ENCODE measurements around the gene PRKN.

The PRKN gene

DNA sequence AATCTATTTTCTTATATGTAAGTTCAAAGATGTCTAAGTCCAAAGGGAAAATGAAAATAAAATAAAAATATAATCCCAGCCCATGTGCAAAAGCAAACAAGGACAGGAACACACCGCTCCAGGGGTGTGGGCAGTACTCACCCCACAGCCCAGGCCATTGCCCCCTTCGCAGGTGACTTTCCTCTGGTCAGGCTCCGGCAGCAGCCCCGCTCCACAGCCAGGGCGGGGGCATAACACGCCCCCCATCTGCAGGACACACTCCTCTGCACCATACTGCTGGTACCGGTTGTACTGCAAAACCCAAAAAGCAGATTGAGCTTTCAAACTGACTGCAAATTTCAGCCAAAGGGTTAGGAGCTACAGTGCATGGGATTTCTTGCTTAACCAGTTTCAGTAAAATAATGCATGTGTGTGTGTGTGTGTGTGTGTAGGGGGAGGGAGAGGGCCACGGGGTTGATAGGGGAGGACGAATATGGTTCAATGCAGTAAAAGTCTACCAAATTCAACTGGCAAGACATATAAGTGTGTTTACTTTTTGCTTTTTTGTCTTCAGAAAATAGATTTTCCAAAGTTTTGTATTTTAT lies 1178.8 kb downstream of the PRKN start:
- DNase-seq (ENCODE audit: low read depth in 2 of 2) = no peak

DNA sequence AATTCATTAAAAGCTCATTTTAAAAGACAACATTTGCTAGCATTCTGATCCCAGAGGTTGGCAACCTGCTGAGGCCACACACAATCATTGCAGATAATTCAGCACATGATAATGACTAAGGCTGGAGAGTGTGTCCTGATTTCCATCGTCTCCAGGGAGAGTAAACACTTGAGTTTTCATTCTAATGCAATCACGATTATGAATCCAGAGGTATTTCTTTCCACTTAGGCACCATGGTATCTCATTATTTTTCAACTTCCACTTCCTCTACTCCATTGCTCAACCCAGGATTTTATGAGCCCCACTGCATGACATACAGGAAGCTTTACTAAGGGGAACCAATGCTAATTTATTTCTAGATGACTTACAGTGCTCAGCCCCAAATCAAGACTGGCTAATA lies 1179.9 kb downstream of the PRKN start:
- no peak for DNase-seq (ENCODE audit: low read depth in 2 of 2)

DNA sequence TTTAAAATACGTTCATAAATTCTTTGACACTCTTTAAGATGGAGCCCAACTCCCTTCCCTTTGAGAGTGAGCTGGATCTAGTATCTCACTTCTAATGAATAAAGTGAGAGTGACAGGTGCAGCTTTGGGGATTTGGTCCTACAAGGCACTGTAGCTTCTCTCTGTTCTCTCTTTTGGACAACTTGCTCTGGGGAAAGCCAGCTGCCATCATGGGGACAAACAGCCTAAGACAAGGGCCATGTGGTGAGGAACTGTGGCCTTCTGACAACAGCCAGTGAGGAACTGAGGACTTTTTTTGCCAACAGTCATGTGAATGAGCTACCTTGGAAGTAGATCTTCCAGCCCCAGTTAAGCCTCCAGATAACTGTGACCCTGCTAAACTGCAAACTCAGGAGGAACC lies 1180.9 kb downstream of the PRKN start:
- DNase-seq (ENCODE audit: low read depth in 2 of 2) = no peak

DNA sequence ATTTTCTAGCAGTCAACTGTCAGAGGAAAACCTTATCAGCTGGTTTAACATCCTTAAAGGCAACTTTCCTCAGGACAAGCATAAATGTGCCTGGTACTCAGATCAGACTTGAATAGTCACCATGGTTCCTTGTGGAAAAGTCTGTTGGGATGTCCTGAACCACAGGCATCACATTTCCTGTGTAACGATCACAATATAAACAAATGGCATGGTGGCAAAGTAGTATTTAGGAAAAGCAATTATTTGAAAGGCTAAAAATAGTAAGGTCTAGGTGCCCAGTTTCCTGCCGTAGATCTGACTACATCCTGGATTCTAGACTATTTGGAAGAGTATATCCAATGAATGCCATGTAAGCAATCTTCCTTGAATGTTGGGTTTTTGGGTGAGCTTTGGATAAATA lies 1181.8 kb downstream of the PRKN start:
- no peak for DNase-seq (ENCODE audit: low read depth in 2 of 2)

DNA sequence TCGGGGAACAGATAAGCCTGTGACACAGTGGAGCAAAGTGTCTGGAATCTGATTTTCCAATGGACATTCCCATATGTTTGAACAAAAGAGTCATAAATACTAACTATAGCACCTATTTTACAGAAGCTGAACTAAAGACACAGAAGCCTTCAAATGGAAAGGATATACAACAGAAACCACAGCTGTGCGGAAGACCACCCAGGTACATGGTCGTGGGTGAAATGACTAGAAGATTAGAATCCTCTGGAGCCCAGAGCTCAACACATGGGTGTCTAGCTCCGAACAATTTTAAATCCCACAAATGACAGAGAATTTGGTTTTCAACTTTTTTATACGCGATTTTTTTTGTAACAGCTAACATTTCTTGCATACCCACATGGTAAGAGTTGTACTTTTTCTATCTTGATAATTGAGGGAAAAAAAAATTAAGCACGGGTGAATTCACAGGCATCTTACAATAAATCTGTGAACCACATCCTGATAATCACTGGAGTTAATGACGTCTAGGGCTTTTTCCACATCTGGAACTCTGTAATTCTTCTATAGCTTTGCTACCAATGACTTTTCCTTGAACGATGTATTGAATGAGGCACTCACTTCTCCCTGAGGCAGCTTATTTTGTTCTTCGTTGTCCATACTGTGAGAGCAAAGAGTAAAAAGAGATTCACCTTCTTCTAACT lies 1182.6 kb downstream of the PRKN start:
- no peak for DNase-seq (ENCODE audit: low read depth in 2 of 2)

DNA sequence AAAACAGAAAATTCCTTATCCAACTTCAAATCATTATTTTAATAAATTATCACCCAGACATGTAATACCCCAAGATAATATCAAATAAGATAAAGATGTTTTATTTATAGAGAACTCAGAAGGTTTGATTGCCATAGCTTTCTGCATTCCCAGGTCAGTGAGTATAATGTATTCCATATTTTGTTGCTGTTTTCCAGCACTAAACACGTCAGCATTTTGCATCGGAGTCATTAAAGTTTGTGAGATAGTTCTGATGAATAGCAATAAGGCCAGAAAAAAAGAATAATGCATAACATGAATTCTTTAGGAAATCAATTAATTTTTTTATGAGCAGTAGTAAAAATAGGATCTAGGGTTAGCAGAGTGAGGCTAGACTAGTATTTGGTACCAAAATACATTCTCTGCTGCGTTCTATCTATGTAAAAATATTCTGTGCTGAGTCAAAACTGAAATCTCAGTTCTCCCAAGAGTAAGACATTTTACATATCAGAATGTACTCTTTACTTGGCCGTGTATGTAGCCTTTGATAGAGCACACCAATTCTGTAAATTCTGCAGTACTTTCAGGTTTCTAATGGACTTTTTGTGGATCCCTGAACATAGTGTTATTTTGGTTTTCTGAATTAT lies 1183.8 kb downstream of the PRKN start:
- DNase-seq (ENCODE audit: low read depth in 2 of 2) = no peak

DNA sequence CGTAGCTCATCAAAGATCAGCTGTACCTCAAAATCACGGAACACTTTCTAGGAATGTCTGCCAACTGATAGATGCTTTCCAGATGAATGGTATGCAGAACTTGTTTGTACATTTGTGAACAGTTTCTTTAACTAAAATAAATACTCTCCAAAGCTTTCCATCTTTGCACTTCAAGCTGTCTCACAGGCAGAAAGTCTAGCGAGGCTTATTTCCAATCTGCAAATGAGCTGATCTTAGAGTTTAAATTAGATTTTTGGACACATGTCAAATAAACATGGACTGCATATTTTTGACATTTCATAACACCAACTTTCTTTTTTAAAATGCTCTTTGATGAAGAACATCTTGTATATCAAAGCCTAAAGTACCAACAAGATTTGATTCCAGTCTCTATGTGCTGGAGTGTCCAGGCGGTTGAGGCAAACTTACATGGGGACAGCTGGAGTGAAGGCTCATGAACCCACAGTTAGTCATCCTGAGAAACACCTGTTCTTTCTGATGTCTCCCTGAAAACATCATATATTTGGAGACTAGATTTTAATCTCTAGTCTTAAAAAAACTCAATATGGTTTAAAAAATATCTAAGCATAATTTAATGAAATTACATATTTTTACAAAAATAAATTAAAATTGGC lies 1185.1 kb downstream of the PRKN start:
- no peak for DNase-seq (ENCODE audit: low read depth in 2 of 2)

DNA sequence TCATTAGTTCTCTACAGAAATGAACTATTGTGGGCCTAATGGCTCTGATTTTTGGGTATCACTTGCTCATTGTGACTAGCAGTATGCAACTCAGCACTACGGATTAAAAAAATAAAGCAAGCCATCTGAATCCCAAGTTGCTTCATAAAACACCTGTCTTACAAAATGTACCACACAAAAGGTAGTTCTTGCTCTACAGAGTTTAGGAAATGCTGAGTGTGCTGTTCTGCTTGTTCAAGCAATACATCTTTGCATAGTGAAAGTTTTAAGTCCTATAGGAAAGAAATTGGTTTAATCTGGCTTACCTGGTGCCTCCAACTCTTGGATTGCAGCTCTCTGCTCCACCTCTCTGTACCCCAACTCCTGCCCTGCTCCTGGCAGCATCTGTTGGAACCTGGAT lies 1187.0 kb downstream of the PRKN start:
- DNase-seq (ENCODE audit: low read depth in 2 of 2) = no peak

DNA sequence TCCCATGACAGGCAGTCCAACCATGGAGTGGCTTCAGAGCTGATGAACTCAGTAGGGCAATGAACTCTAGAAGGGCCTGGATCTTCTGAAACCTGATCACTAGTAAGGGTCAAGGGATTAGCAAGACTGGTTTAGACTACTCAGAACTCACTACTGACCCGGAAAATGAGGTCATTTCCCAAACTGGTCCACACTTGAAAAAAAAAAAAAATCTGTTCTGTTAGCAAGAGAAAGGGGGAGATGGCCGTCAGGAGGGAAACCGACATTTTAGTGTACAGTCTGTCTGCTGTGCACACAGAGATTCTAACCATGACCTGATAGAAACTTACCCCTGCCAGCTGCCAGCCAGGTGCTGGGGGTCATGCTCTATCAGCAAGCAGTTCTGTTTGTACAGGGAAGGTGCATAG lies 1191.3 kb downstream of the PRKN start:
- no peak for DNase-seq (ENCODE audit: low read depth in 2 of 2)

DNA sequence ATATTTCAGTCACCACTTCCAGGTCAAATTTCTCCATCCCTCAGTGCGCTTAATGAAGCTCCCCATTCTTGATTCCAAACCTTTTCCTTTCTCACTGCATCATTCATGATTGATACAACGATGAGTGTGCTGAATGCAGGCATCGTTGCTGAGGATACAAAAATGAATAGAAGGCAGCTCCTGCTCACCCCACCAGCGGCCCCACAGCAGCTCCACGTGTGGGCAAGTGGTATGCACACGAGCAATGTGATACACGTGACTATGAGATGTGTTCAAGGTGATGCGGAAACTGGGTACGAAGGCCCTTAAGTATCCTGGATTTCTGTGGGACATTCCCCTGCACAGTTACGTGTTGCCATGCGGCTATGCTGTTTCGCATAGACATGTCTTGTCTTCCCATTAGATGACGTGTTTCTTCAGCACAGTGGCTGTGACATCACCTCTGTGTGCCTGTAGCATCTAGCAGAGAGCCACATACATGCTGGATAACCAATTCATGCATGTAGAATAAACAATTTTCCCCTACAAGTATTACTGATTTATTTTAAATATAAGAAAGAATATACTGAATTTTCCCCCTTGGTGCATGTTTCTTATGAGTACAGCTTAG lies 1193.2 kb downstream of the PRKN start:
- DNase-seq (ENCODE audit: low read depth in 2 of 2) = no peak

DNA sequence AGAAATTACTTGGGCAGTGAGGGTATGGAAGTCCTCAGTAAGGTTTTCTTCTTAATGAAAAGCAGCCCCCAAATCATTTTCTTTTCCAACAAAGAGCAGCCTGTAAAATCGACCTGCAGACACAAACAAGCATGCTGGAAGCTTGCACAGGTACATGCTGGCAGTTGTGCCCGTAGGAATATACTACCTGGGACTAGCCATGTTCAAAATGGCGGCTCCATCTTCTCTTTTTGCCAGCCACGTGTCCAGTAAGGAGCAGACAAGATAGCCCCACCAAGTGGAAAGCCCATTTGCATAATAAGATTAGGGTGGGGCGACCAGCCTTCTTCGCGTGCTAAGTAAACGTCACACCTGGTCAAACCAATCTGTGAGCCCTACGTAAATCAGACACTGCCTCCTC lies 1194.3 kb downstream of the PRKN start:
- no peak for DNase-seq (ENCODE audit: low read depth in 2 of 2)

DNA sequence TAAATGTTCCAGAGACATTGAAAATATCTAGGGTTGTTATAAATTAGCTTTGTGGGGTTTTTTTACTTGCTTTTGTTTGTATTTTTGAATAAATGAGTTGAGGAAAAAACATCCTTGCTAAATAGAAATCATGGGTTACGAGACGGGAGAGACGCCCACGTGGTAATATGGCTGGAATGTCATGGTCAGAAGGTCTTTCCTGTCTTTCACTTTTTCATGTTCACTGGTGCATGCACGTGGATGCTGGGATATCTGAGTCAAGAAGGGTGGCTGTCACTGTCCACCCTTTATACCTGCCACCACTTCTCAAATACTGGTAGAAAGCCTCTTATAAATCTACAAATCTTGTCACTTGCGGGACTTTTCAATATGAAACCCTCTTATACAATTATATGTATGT lies 1195.0 kb downstream of the PRKN start:
- no peak for DNase-seq (ENCODE audit: low read depth in 2 of 2)

DNA sequence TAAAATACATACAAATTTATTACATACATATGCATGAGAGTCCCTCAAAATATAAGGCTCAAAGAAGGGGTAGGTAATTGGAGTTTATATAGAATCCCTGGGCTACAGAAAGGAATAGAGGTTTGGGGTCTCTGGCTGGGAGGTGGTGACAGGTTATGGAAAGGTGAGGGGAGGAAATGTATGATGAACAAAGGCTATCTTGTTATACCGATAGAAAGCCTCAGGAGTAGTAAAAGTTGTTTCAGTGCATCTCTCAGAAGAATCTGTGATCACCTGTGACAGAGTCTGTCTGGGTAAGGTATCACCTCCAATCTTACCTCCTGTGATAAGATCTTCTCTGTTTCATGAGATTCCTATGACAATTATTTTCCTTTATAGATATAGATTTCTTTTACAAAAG lies 1200.8 kb downstream of the PRKN start:
- DNase-seq (ENCODE audit: low read depth in 2 of 2) = no peak

DNA sequence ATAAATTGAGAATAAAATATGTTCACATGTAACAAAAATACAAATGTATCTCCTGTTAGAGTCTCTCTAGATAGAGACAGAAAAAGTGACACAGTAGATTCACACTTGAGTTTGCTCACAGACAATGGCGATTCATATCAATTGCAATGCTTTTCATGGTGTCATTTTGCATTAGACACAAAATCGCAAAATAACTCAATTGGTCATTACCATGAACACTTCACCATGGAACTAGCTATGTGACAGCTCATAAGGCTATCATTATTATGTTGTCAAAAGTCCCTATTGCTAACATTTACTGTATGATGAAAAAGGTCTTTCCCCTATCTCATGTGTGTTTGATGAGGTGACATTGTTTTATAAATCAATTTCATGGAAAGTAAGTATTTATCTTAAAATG lies 1204.2 kb downstream of the PRKN start:
- no peak for DNase-seq (ENCODE audit: low read depth in 2 of 2)

DNA sequence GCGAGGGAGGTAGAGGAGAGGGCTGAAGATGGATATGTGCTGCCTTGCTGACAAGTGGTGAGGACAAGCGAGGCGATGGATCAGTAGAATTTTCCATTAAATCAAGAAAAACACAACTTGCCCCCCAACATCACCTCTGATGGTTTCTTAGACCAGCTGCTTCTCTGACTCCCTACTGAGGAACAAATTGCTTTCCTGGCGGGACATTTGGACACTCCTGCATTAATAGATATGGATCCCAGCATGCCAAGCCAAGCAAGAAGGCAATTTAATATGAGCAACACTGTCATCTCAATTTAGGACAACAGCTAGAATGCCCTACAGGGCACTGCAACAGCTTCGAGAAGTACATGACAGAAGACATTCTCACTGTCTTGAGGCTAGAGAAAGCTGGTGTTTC lies 1205.3 kb downstream of the PRKN start:
- DNase-seq (ENCODE audit: low read depth in 2 of 2) = no peak

DNA sequence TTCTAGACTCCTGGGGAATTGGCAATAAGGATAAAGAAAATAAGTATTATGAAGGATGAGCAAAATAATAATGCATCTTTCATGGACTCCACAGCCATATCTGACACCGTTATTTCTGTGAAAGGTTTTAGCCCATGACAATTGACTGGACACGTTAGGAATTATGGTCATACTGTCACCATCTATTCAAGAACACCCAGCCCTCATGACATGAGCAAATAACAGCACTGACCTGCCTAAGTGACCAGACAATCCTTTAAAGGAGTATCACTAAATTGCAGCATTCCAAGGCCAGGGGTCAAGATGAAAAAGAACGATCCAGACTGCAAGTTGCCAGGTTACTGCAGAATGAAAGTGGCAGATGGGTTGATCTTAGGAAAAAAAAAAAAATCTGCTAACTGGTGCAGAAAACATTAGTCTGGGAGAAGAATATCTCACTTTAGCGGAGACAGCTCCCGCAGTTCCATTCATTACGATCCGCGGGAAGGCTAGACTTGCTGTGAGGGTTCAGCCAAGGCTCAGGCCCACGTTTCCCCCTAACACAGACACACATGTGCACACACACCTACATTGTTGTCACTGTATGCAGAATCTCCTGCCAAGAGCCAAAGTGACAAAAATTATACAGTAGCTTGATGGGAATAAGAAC lies 1216.0 kb downstream of the PRKN start:
- no peak for DNase-seq (ENCODE audit: low read depth in 2 of 2)

DNA sequence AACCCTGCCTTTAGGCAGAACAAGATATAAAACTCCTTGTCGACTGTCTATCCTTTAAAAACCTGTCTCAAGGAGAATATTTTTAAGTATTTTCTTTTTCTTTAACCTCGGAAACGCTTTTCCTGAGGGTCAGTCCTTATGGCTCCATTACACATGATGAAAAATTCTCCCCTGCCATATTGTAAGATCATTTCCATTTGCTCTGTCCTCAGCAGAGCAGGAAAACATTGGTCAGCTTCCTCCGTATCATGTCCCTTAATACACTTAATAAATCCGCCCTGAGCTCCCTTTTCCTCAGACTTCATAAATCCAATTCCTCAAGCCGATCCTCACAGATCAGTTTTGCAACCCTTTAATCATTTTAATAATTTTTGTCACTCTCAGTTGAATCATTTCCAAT lies 1219.2 kb downstream of the PRKN start:
- no peak for DNase-seq (ENCODE audit: low read depth in 2 of 2)

DNA sequence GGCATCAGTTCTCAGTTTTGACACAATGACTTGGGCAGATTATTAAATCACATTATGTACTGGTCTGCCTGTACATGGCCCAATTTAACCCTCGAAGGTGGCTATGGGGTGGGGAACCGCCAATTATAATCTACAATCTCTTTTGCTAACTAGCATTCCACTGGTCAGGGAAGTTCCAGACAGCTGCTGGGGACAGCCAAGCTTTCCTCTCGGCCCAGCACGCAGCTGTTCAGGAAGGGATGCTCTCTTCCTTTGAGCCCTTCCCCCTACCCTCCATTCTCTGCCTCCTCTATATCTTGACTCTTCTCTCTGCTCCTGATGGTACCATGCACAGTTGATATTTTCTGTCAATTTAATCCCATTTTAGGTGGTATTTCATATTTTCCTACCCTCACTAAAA lies 1220.2 kb downstream of the PRKN start:
- DNase-seq (ENCODE audit: low read depth in 2 of 2) = no peak

DNA sequence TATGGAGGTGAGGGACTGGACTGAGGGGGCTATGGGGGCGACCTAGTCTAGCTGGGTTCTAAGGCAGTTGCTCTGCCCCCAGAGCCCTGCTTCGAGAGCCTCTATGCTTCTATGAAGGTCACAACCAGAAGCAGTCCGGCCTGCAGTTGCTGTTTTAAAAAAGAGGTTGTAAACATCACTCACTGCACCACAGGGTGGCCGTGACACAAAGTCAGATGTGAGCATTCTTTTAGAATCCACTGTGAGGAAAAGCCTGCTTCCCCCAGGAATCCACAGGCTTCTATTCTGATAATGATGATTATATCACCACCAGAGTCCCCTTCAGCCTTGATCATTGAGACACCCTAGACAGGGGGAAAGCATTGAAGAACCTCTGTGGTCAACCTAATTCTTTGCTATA lies 1224.0 kb downstream of the PRKN start:
- DNase-seq (ENCODE audit: low read depth in 2 of 2) = no peak

DNA sequence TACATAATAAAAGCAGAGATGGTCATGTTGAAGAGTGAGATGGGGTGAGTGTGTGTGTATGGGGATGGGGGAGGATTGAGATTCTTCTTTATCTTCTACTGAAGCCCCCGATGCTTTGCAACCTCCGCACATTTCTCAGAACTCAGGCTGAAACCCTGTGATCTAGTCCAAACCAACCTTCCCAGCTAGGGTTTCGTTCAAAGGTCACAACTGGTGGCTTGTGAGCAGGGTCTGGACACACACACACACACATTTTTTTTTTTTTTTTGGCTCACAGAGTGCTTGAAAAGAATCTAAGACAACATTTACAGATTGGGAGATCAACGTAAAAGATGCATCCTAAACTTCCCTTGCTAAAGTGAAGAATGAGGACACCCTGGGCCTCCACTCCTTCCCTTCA lies 1228.7 kb downstream of the PRKN start:
- DNase-seq (ENCODE audit: low read depth in 2 of 2) = no peak

DNA sequence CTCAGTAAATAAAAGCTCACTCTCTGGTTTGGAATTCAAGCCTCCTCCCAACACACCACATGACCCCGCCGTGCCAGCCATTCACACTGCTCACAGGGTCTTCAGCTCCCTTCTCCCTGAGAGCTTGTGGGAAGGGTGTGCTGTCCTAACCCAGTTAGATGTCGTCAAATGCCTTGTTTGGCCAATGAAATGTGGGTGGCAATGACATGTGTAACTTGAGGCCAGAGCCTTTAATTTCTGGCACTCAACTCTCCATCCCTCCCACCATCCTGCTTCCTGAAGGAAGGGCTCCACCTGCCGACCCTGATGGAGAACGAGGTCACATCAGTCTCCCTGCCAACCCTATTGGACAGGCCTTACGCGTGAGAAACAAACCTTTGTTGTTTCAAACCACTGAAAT lies 1229.2 kb downstream of the PRKN start:
- DNase-seq (ENCODE audit: low read depth in 2 of 2) = no peak

DNA sequence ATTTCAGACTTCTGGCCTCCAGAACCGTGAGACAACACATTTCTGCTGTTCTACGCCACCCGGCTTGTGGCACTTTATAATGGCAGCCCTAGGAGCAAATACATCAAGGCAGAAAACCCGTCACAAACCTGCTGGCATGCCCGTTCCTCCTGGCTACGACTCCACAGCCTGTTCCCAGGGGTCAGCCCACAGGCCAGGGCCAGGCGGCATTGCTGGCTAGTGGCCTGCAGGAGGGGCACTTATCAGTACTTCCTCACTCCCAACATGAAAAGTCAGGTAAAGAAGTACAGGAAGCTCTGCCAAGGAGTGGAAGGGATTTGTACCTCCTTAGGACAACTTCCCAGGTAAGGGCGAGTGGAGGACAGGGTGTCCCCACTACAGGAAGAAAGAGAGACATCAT lies 1230.6 kb downstream of the PRKN start:
- DNase-seq (ENCODE audit: low read depth in 2 of 2) = no peak

Data from stimulated activated CD4-positive, alpha-beta T cell treated with anti-CD3 and anti-CD28 coated beads, Interleukin-1b, Interleukin-23, amount 100 ng/mL, for 1 hour (primary cell).